Trophoblast cell (in vitro differentiated cells and primary cell): ENCODE data around the gene ERC1.

Experiments used
- DNase-seq, 2 donors: peaks; one replicate each; pipeline ENCODE4 v3.0.0-alpha.2; 2016
- H2AFZ ChIP-seq: 2 replicates; pipeline ENCODE4 v1.6.1; 2013; ENCODE audit warnings: low read length, moderate library complexity, mild to moderate bottlenecking; ENCODE audit not compliant: insufficient read depth, poor library complexity
- H2AK5ac ChIP-seq: 2 replicates; pipeline ENCODE4 v1.6.1; 2013; ENCODE audit warnings: mild to moderate bottlenecking, low read length
- H2BK120ac ChIP-seq: 2 replicates; pipeline ENCODE4 v1.6.1; 2013; ENCODE audit warnings: low read length, mild to moderate bottlenecking, moderate library complexity; ENCODE audit not compliant: insufficient read depth, poor library complexity
- H2BK12ac ChIP-seq: 2 replicates; pipeline ENCODE4 v1.6.1; 2013; ENCODE audit warnings: mild to moderate bottlenecking, low read length, moderate library complexity
- H2BK5ac ChIP-seq: 2 replicates; pipeline ENCODE4 v1.6.1; 2013; ENCODE audit warnings: low read length, low read depth, moderate library complexity, mild to moderate bottlenecking; ENCODE audit not compliant: poor library complexity
- H3K14ac ChIP-seq: 2 replicates; pipeline ENCODE4 v1.6.1; 2013; ENCODE audit warnings: mild to moderate bottlenecking, low read length
- H3K18ac ChIP-seq: 2 replicates; pipeline ENCODE4 v1.6.1; 2013; ENCODE audit warnings: mild to moderate bottlenecking, low read length
- H3K23ac ChIP-seq: 2 replicates; pipeline ENCODE4 v1.6.1; 2013; ENCODE audit warnings: low read length
- H3K27ac ChIP-seq: 2 replicates; pipeline ENCODE4 v1.5.1; 2013; ENCODE audit warnings: low read depth, mild to moderate bottlenecking, inconsistent platforms, low read length, moderate library complexity
- H3K27me3 ChIP-seq: 2 replicates; pipeline ENCODE4 v1.6.1; 2013; ENCODE audit warnings: inconsistent platforms, mild to moderate bottlenecking, low read length, moderate library complexity; ENCODE audit not compliant: insufficient read depth
- H3K36me3 ChIP-seq, 2 experiments: 1 replicate in 1 of 2; 2 replicates in 1 of 2; pipeline ENCODE4 v1.6.1; 2013; ENCODE audit warnings: low read length in 2 of 2, mild to moderate bottlenecking in 2 of 2, moderate library complexity in 1 of 2; ENCODE audit not compliant: insufficient read depth in 2 of 2, control insufficient read depth in 1 of 2
- H3K4ac ChIP-seq: 2 replicates; pipeline ENCODE4 v1.6.1; 2013; ENCODE audit warnings: low read depth, mild to moderate bottlenecking, low read length, moderate library complexity
- H3K4me1 ChIP-seq, 2 experiments: 1 replicate in 1 of 2; 2 replicates in 1 of 2; pipeline ENCODE4 v1.6.1; 2013; ENCODE audit warnings: low read length in 2 of 2, mild to moderate bottlenecking in 2 of 2, moderate library complexity in 1 of 2; ENCODE audit not compliant: insufficient read depth in 2 of 2, control insufficient read depth in 1 of 2
- H3K4me2 ChIP-seq: 2 replicates; pipeline ENCODE4 v1.6.1; 2013; ENCODE audit warnings: inconsistent platforms, mild to moderate bottlenecking, low read length, moderate library complexity
- H3K4me3 ChIP-seq: 2 replicates; pipeline ENCODE4 v1.5.1; 2013; ENCODE audit warnings: mild to moderate bottlenecking, low read depth, low read length, inconsistent platforms
- H3K79me1 ChIP-seq: one replicate; pipeline ENCODE4 v1.6.1; 2013; ENCODE audit warnings: low read length
- H3K79me2 ChIP-seq: 2 replicates; pipeline ENCODE4 v1.6.1; 2013; ENCODE audit warnings: low read length, mild to moderate bottlenecking; ENCODE audit not compliant: control insufficient read depth, insufficient read depth, poor library complexity
- H3K9ac ChIP-seq: 2 replicates; pipeline ENCODE4 v1.6.1; 2013; ENCODE audit warnings: mild to moderate bottlenecking, low read length
- H3K9me3 ChIP-seq: 2 replicates; pipeline ENCODE4 v1.6.1; 2013; ENCODE audit warnings: low read depth, mild to moderate bottlenecking, control low read depth, inconsistent platforms, low read length; ENCODE audit not compliant: insufficient read depth
- H4K12ac ChIP-seq: 2 replicates; pipeline ENCODE4 v1.6.1; 2013; ENCODE audit warnings: low read depth, mild to moderate bottlenecking, low read length, moderate library complexity
- H4K8ac ChIP-seq: 2 replicates; pipeline ENCODE4 v1.6.1; 2013; ENCODE audit warnings: low read depth, mild to moderate bottlenecking, low read length, moderate library complexity
- H4K91ac ChIP-seq: one replicate; pipeline ENCODE4 v1.6.1; 2013; ENCODE audit warnings: low read depth, mild to moderate bottlenecking, low read length, moderate library complexity
- WGBS: extraction: QIAGEN DNeasy Blood & Tissue Kit; methylation state at CpG from one replicate; pipeline ENCODE4 v1.1.7; 2013; ENCODE audit warnings: missing lambda C conversion rate; ENCODE audit not compliant: insufficient read length, insufficient coverage; ENCODE audit errors: extremely low coverage; 5-methylcytosine and 5-hydroxymethylcytosine counted together

The ERC1 gene

DNA sequence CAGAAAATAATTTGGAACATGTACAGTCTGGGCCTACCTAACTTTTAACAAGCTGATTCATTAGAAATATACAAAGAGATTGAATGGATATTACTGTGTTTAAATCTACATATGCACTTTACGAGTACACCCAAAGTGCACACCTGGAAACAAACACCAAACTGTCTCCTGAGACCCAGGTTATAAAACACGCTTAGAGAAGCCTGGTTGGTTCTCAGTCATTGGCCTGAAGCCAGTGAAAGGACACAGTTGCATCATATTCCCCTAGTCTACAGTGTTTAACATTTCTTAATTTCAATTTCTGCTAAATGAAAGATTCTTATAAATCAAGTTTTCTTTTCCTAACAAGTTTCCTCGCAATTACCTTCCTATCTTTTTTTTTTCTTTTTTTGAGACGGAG, 393.9 kb downstream of the ERC1 start:
- WGBS: no CpG with 5 or more reads among the region's 4 CpGs
- H3K9ac ChIP-seq: no peak overlapping the region
- H3K4me1 ChIP-seq: no peaks in the 10 kb centered on the region
- no peak overlapping the region for H3K4me3 ChIP-seq
- no peaks in the 10 kb centered on the region for H3K79me1 ChIP-seq
- no peak overlapping the region for H3K18ac ChIP-seq
- DNase-seq: no peak
- H2BK120ac ChIP-seq: no peak overlapping the region
- no peaks in the 10 kb centered on the region for H3K36me3 ChIP-seq
- no peak overlapping the region for H2BK5ac ChIP-seq
- no peak overlapping the region for H3K27ac ChIP-seq
- H4K91ac ChIP-seq: no peak overlapping the region
- no peak overlapping the region for H3K23ac ChIP-seq
- H2BK12ac ChIP-seq: no peak overlapping the region
- H3K4ac ChIP-seq: no peak overlapping the region
- H2AFZ ChIP-seq: no peak overlapping the region
- H3K14ac ChIP-seq: no peak overlapping the region
- no peaks in the 10 kb centered on the region for H3K79me2 ChIP-seq
- H4K8ac ChIP-seq: no peak overlapping the region
- H2AK5ac ChIP-seq: no peak overlapping the region
- H3K9me3 ChIP-seq: no peaks in the 10 kb centered on the region
- no peak overlapping the region for H4K12ac ChIP-seq
- H3K27me3 ChIP-seq: no peaks in the 10 kb centered on the region
- H3K4me2 ChIP-seq: no peak overlapping the region

DNA sequence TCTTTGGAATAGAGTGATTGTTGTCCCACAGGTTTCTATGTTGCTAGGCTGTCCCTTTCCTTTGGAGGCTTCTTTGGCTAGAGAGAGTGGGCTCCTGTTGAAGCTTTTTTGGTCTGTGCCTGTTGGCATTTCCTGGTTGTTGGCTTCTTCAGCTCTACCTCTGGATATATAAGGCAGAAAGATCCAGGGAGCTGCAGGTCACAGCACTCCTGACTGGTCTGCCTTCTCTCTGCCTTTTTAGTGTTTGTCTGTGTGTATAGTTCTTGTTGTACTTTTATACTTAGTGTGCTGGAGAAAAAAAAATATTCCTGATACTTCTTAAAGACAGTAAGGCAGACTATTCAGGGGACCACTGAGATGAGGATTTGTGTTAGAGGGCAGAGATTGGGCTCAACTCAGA, 400.7 kb downstream of the ERC1 start:
- no peak overlapping the region for H3K4me3 ChIP-seq
- H3K14ac ChIP-seq: no peak overlapping the region
- no peak overlapping the region for H4K12ac ChIP-seq
- DNase-seq: no peak
- H3K9me3 ChIP-seq: peaks cover 7% of the 10 kb centered on the region
- H3K79me1 ChIP-seq: no peaks in the 10 kb centered on the region
- H3K23ac ChIP-seq: no peak overlapping the region
- H2AK5ac ChIP-seq: no peak overlapping the region
- H2AFZ ChIP-seq: no peak overlapping the region
- H3K27ac ChIP-seq: no peak overlapping the region
- H3K4me2 ChIP-seq: no peak overlapping the region
- H3K18ac ChIP-seq: no peak overlapping the region
- no peak overlapping the region for H4K8ac ChIP-seq
- H2BK12ac ChIP-seq: no peak overlapping the region
- no peak overlapping the region for H2BK120ac ChIP-seq
- H3K79me2 ChIP-seq: no peaks in the 10 kb centered on the region
- no peak overlapping the region for H2BK5ac ChIP-seq
- no peak overlapping the region for H3K4ac ChIP-seq
- H4K91ac ChIP-seq: no peak overlapping the region
- no peak overlapping the region for H3K9ac ChIP-seq
- H3K36me3 ChIP-seq: peaks cover 5 to 10% of the 10 kb centered on the region in 2 experiments
- no peaks in the 10 kb centered on the region for H3K4me1 ChIP-seq
- no peaks in the 10 kb centered on the region for H3K27me3 ChIP-seq

DNA sequence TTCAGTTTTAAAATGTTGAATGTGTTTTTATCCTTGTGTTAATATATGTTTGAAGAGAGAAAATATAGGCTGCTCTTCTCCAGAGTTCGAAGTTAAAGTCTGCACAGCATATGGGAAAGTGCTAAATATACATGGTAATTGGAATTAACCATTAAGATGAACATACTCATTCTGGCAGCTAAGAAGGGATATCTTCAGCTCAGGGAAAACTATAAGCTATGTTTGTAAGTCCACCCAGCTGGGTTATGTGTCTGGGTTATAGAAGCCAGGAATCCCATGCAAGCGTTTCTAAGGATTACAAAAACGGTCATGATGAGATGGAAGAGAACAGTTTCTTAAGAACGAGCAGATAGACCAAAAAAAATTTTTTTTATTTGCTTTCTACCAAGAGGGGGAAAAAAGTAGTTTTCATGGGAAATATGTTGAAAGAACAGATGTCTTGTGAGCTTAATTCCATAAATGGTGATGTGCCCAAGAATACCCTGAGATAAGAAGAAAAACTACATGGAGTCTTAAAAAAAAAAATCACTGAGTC, 404.5 kb downstream of the ERC1 start:
- H3K36me3 ChIP-seq: peaks cover 5 to 10% of the 10 kb centered on the region in 2 experiments
- no CpG with 5 or more reads among the region's 4 CpGs for WGBS

DNA sequence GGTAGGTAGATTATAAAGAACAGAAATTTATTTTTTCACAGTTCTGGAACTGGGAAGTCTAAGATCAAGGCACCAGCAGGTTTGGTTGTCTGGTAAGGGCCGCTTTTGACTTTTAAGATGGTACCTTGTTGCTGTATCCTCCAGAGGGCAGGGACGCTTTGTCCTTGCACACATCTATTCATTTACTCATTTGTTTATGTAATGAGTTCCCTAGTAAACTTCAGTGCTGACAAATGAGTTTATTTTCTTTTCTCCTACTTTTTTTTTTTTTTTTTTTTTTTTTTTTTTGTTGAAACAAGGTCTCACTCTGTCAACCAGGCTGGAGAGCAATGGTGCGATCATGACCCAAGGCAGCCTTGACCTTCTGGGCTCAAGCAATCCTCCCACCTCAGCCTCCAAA, 407.6 kb downstream of the ERC1 start:
- H3K14ac ChIP-seq: no peak overlapping the region
- no peaks in the 10 kb centered on the region for H3K36me3 ChIP-seq
- no peak overlapping the region for H3K23ac ChIP-seq
- H3K4me3 ChIP-seq: no peak overlapping the region
- H4K91ac ChIP-seq: no peak overlapping the region
- H3K27me3 ChIP-seq: no peaks in the 10 kb centered on the region
- H4K12ac ChIP-seq: no peak overlapping the region
- H3K27ac ChIP-seq: no peak overlapping the region
- H3K79me2 ChIP-seq: no peaks in the 10 kb centered on the region
- no peaks in the 10 kb centered on the region for H3K79me1 ChIP-seq
- no peak for DNase-seq
- no peak overlapping the region for H3K18ac ChIP-seq
- H2AK5ac ChIP-seq: no peak overlapping the region
- no peak overlapping the region for H2AFZ ChIP-seq
- H3K4me1 ChIP-seq: no peaks in the 10 kb centered on the region
- no peak overlapping the region for H4K8ac ChIP-seq
- no peak overlapping the region for H3K9ac ChIP-seq
- no peaks in the 10 kb centered on the region for H3K9me3 ChIP-seq
- H2BK5ac ChIP-seq: no peak overlapping the region
- H3K4ac ChIP-seq: no peak overlapping the region
- H2BK120ac ChIP-seq: no peak overlapping the region
- no peak overlapping the region for H2BK12ac ChIP-seq
- WGBS: no CpG with 5 or more reads among the region's 3 CpGs
- H3K4me2 ChIP-seq: no peak overlapping the region

More for the DNA sequence above, 404.5 kb downstream of the ERC1 start:
- H3K18ac ChIP-seq: no peak overlapping the region
- no peak overlapping the region for H3K4ac ChIP-seq
- H3K27me3 ChIP-seq: no peaks in the 10 kb centered on the region
- no peak overlapping the region for H4K91ac ChIP-seq
- no peak overlapping the region for H3K4me2 ChIP-seq
- H3K14ac ChIP-seq: no peak overlapping the region
- H3K9me3 ChIP-seq: peaks cover 7% of the 10 kb centered on the region
- no peaks in the 10 kb centered on the region for H3K79me1 ChIP-seq
- H3K27ac ChIP-seq: no peak overlapping the region
- H3K9ac ChIP-seq: no peak overlapping the region
- no peak overlapping the region for H4K8ac ChIP-seq
- no peak overlapping the region for H2BK5ac ChIP-seq
- no peak overlapping the region for H2AFZ ChIP-seq
- H3K4me1 ChIP-seq: no peaks in the 10 kb centered on the region
- H3K23ac ChIP-seq: no peak overlapping the region
- no peaks in the 10 kb centered on the region for H3K79me2 ChIP-seq
- H2AK5ac ChIP-seq: no peak overlapping the region
- no peak for DNase-seq
- H2BK120ac ChIP-seq: no peak overlapping the region
- H4K12ac ChIP-seq: no peak overlapping the region
- no peak overlapping the region for H3K4me3 ChIP-seq
- no peak overlapping the region for H2BK12ac ChIP-seq
